MM.1S (cell line): ENCODE data around the gene BCL7B.

Experiments
- DNase-seq: peaks from one replicate; pipeline ENCODE4 v3.0.0-alpha.2; 2015
- H2AFZ ChIP-seq: fragments of 300-600 bp; sonication (generic); 2 replicates; pipeline ENCODE4 v1.6.0; 2016; ENCODE audit warnings: antibody characterized with exemption, low read length
- H3F3A ChIP-seq: fragments of 300-600 bp; sonication (generic); 2 replicates; pipeline ENCODE4 v1.6.1; 2016; ENCODE audit warnings: mild to moderate bottlenecking, antibody characterized with exemption, low read length, moderate library complexity, mixed read lengths; ENCODE audit not compliant: insufficient read depth
- H3K27ac ChIP-seq: fragments of 300-600 bp; sonication (generic); 2 replicates; pipeline ENCODE4 v1.5.1; 2016; ENCODE audit warnings: mild to moderate bottlenecking, low read length
- H3K27me3 ChIP-seq: fragments of 300-600 bp; sonication (generic); replicated peaks from 2 replicates; pipeline ENCODE4 v1.6.0; 2016; ENCODE audit warnings: low read length; ENCODE audit not compliant: insufficient read depth
- H3K36me3 ChIP-seq: fragments of 300-600 bp; sonication (generic); replicated peaks from 2 replicates; pipeline ENCODE4 v1.6.1; 2016; ENCODE audit warnings: mild to moderate bottlenecking, low read length, mixed read lengths; ENCODE audit not compliant: insufficient read depth
- H3K4me1 ChIP-seq: fragments of 300-600 bp; sonication (generic); 2 replicates; pipeline ENCODE4 v1.6.1; 2016; ENCODE audit warnings: low read length, mixed read lengths
- H3K4me2 ChIP-seq: fragments of 300-600 bp; sonication (generic); 2 replicates; pipeline ENCODE4 v1.6.0; 2016; ENCODE audit warnings: low read depth, low read length
- H3K4me3 ChIP-seq: fragments of 300-600 bp; sonication (generic); 2 replicates; pipeline ENCODE4 v1.5.1; 2016; ENCODE audit warnings: low read length, mixed read lengths
- H3K79me2 ChIP-seq: fragments of 300-600 bp; sonication (generic); 2 replicates; pipeline ENCODE4 v1.6.1; 2016; ENCODE audit warnings: mixed run types, low read length, mixed read lengths
- H3K9ac ChIP-seq: fragments of 300-600 bp; sonication (generic); 2 replicates; pipeline ENCODE4 v1.6.1; 2016; ENCODE audit warnings: low read length, mixed read lengths
- H3K9me2 ChIP-seq: fragments of 300-600 bp; sonication (generic); replicated peaks from 2 replicates; pipeline ENCODE4 v1.6.1; 2016; ENCODE audit warnings: mild to moderate bottlenecking, low read length, mixed read lengths; ENCODE audit not compliant: insufficient read depth
- H3K9me3 ChIP-seq: fragments of 300-600 bp; sonication (generic); replicated peaks from 2 replicates; pipeline ENCODE4 v1.6.1; 2016; ENCODE audit warnings: mild to moderate bottlenecking, low read length, mixed read lengths; ENCODE audit not compliant: insufficient read depth
- H4K20me1 ChIP-seq: fragments of 300-600 bp; sonication (generic); 2 replicates; pipeline ENCODE4 v1.6.1; 2016; ENCODE audit warnings: mild to moderate bottlenecking, low read length, moderate library complexity, mixed read lengths; ENCODE audit not compliant: insufficient read depth
- CTCF ChIP-seq: fragments of 300-600 bp; sonication (generic); IDR thresholded peaks from 2 replicates; pipeline ENCODE4 v1.5.1; 2016; ENCODE audit warnings: antibody characterized with exemption, low read length, mixed read lengths
- EZH2 ChIP-seq: fragments of 300-600 bp; sonication (generic); optimal IDR thresholded peaks from 2 replicates; pipeline ENCODE3; 2017; ENCODE audit warnings: low read depth, mild to moderate bottlenecking, antibody characterized with exemption, low read length, mixed read lengths
- EZH2phosphoT487 ChIP-seq: fragments of 300-600 bp; sonication (generic); IDR thresholded peaks from 2 replicates; pipeline ENCODE4 v1.6.1; 2018; ENCODE audit warnings: antibody characterized with exemption, low read length

Gene BCL7B

GRCh38 chr7:73522105-73522872 is 35.2 kb downstream of the BCL7B start, which contains the start of gene BAZ1B:
Gene BAZ1B, minus strand, starts transcription at chr7:73522293. Its CDS starts 360 bp downstream, at chr7:73521933.
- Histone ChIP-seq H3K27ac (peak within 1 kb of the TSS; percentile 82), H3K27me3 (no peaks in the 10 kb centered on the region), H3F3A (peaks cover 27% of the 10 kb centered on the region), H3K9ac (peak within 1 kb of the TSS; percentile 94), H3K36me3 (no peaks in the 10 kb centered on the region; the same call in 1 of the 2 replicates), H3K4me1 (peaks cover 26% of the 10 kb centered on the region), H3K9me2 (no peaks in the 10 kb centered on the region), H3K79me2 (peaks cover 43% of the 10 kb centered on the region), H2AFZ (peak within 1 kb of the TSS; percentile 73), H4K20me1 (peaks cover 29% of the 10 kb centered on the region), H3K4me3 (peak within 1 kb of the TSS; percentile 64), H3K4me2 (peak within 1 kb of the TSS; percentile 76), H3K9me3 (no peaks in the 10 kb centered on the region)
- DNase-seq = peak; percentile 99
- no peak for TF ChIP-seq EZH2phosphoT487

- Histone ChIP-seq H3F3A (peaks cover 22% of the 10 kb centered on the region), H3K9ac (peak overlapping the region; percentile 94), H2AFZ (peak overlapping the region; percentile 73; the same call in 1 of the 2 replicates), H4K20me1 (peaks cover 32% of the 10 kb centered on the region), H3K4me1 (peaks cover 20% of the 10 kb centered on the region), H3K27me3 (no peaks in the 10 kb centered on the region), H3K4me2 (peak overlapping the region; percentile 73; the same call in 1 of the 2 replicates), H3K4me3 (peak overlapping the region; percentile 64), H3K36me3 (no peaks in the 10 kb centered on the region; the same call in 1 of the 2 replicates), H3K9me3 (no peaks in the 10 kb centered on the region), H3K79me2 (peaks cover 49% of the 10 kb centered on the region), H3K27ac (peak overlapping the region; percentile 82), H3K9me2 (no peaks in the 10 kb centered on the region)
- TF ChIP-seq CTCF (no peak), EZH2phosphoT487 (no peak), EZH2 (no peak)
- DNase-seq = peak; percentile 67
These were observed 35.8 kb downstream of the BCL7B start for GRCh38 chr7:73521636-73522104.

- peaks cover 32% of the 10 kb centered on the region for H4K20me1 ChIP-seq
- no peak overlapping the region for H2AFZ ChIP-seq
- peaks cover 16% of the 10 kb centered on the region; the same call in 1 of the 2 replicates for H3F3A ChIP-seq
- no peaks in the 10 kb centered on the region; the same call in 1 of the 2 replicates for H3K36me3 ChIP-seq
- no peak for DNase-seq
- no peaks in the 10 kb centered on the region for H3K9me2 ChIP-seq
- peaks cover 17% of the 10 kb centered on the region for H3K4me1 ChIP-seq
- H3K4me2 ChIP-seq = peak overlapping the region; percentile 73
- no peaks in the 10 kb centered on the region for H3K27me3 ChIP-seq
- H3K79me2 ChIP-seq = peaks cover 56% of the 10 kb centered on the region
- TF ChIP-seq EZH2phosphoT487 (no peak), CTCF (no peak), EZH2 (no peak)
- peak overlapping the region; percentile 64 for H3K4me3 ChIP-seq
- peak overlapping the region; percentile 82; the same call in 1 of the 2 replicates for H3K27ac ChIP-seq
- no peaks in the 10 kb centered on the region for H3K9me3 ChIP-seq
- peak overlapping the region; percentile 94 for H3K9ac ChIP-seq
These were observed 36.5 kb downstream of the BCL7B start for GRCh38 chr7:73520673-73521635.
